GM12801 (cell line): ENCODE results near the gene TBC1D16.

Source experiments
- TF ChIP-seq, protein P1 (sequence below): IDR thresholded peaks from one replicate; pipeline ENCODE4 v1.5.1; 2011; ENCODE audit warnings: control low read depth; ENCODE audit not compliant: insufficient read length; ENCODE audit errors: extremely low read depth

TBC1D16 gene

DNA sequence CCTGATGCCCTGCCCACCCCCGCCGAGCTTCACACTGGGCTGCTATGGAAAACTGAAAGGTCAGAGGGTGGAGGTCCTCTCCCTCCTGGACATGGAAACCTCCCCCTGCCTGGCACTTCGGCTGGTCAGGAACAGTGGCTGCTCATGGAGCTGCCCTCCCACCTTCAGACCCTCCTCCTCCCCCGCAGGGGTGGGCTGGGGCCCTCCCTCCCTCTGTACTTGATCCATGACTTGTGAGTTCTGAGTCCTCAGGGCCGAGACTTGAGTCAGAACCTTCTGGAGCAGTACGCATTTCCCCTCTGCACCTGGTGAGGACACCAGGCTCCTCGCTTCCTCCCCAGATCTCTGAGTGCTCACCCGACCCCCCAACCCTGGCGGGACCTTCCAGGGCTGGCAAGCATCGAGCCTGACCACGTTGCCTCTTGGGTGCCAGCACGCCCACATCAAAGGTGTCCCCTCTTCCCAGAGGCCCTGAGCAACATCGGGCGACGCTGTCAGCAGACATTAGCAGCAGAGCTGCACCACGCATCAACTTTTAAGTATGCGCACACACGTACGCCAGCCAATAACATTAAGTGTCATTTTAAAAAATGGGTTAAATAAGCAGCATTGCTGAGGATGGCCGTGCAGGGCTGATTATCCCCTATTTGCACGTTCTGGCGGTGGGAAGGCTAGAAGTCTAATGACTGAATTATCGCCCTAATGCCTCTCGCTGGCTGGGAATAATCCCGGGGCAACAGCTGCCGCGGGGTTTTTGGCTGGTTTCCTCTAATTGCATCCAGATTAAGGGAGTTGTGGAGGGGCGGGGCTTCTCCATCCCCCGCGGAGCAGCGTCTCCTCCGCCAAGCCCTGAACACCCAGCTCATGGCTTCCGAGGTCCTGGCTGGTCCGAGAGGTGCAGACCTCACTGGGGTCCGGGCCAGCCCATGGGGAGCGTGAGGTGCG is 98.0 kb downstream of the TBC1D16 start:
- TF ChIP-seq, protein P1, sequence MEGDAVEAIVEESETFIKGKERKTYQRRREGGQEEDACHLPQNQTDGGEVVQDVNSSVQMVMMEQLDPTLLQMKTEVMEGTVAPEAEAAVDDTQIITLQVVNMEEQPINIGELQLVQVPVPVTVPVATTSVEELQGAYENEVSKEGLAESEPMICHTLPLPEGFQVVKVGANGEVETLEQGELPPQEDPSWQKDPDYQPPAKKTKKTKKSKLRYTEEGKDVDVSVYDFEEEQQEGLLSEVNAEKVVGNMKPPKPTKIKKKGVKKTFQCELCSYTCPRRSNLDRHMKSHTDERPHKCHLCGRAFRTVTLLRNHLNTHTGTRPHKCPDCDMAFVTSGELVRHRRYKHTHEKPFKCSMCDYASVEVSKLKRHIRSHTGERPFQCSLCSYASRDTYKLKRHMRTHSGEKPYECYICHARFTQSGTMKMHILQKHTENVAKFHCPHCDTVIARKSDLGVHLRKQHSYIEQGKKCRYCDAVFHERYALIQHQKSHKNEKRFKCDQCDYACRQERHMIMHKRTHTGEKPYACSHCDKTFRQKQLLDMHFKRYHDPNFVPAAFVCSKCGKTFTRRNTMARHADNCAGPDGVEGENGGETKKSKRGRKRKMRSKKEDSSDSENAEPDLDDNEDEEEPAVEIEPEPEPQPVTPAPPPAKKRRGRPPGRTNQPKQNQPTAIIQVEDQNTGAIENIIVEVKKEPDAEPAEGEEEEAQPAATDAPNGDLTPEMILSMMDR, result no peak

DNA sequence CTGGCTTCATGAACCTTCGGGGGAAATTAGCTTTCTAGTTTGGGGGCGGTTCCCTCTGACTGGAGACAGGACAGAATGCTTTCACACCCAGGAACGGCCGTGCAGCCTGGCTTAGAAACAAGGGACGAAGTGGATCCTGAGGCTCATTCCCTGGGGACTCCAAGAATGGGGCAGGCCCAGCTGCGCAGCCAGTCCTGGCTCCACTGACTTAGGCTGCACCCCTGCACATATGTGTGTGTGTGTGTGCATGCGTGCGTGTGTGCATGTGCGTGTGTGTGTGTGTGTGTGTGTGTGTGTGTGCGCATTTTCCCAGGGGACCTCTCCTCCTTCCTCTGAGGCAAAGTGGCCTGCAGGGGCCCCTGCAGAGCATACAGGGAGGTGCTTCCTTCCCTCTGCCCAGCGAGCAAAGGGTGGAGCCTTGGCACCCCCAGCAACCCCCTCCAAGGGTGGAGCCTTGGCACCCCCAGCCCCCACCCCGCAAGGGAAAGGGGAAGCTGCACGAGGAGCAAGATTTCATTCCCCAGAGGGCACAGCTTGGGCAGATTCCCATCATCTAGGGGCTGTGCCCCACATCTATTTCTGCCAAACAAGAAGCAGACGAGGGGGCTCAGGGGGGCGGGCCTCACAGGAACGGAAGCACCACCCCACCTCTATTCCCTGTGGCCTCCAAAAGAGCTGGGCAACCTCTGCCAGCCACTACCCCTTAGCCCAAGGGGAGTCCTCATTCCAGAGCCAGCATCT is 98.9 kb downstream of the TBC1D16 start:
- TF ChIP-seq, protein P1, result no peak

DNA sequence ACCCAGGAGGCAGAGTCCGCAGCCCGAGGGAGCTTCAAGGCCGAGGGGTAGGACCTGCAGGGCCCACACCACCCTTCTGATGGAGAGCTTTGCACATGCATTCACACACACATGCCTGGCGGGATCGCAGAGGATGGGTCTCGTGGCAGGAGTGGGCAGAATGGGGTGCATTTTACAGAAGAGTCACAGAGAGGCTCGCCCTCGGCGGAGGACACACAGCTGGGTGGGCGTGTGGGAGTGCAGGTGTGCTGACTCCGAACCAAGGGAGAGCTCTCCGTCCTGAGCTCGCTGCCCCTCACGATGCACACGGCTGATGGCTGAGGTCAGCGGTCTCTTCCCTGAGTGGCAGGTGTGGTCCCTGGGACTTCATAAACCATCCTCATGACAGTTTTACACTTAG is 99.6 kb downstream of the TBC1D16 start:
- TF ChIP-seq, protein P1, result no peak

DNA sequence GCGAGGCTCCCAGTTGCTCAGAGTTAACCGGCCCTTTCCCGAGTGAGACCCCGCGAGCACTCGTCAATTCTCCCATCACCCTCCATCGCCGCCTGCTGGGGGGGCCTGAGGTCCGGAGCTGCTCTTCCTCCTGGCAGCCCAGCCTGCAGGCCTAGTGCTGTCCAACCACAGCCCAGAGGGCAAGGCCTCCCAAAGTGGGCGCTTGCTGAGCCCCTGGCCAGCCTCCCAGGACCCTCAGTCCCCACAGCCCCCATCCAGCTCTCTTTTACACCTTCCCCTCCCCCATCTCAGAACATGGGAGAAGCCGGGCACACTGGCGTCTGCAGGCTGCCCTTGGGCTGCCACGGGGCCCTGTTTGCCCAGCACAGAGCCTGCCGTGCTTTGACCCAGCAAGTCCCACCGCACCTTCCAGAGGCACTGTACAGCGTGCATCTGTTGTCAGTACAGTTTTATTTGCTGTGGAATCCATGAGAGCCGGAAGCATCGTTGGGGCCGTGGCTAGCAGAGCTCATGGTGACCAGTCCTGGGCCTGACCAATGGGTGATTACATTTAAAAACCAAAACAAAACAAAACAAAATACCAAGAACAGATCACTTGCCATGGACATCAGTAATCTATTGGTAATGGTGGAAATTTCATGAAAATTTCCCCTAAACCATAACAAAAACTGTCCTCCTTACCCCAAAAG is 100.3 kb downstream of the TBC1D16 start:
- TF ChIP-seq, protein P1, result no peak

DNA sequence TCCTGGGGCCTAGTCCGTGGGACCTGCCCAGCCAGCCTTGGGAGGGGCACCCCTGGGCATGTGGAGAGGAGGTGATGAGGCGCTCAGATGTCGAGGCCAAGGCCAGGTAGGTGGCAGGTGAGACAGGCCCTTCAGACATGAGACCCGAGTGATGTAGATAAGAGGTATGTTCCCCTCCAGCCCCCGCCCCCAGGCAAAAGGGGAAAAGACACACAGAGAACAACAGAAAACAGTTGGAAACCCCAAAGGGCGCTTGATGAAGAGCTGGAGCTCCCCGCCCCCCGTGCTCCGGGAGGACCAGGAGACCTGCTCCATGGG is 101.1 kb downstream of the TBC1D16 start:
- TF ChIP-seq, protein P1, result no peak

DNA sequence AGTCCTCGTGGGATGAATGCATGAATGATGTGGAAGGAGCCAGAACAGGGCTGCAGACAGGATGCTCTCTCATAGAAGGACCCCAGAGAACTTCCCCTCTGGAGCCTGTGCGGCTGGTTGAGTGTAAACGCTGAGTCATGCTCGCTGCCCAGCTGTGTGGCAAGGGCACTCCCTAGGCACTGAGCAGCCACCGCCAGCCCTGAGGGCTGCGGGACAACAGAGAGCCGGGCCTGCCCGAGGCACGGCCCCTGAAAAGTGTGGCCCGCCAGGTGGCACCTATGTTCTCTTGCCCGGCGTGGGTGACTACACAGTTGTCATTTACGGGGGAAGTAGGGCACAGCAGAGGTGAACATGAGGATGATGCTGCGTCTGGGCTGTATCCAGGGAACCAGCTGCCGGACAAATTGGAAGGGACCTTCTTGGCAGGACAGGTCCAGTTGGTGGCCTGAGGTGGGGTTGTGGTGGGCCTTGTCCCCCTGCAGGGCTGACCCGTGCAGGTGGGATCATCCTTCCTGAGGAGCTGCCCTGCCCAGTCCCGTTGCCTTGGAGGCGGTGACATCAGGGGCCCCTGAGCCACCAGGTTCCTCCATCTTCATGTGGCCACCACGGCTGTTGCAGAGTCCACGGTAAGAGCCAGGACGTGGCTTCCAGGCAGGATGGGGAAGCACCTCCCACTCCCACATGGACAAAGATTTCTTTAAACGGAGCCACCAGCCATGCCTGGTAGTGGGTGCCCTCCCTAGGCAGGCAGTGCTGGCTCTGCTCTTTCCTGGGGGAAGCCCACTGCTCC is 101.6 kb downstream of the TBC1D16 start:
- TF ChIP-seq, protein P1, result no peak
